ENCODE measurements around the gene PLAAT5.

Gene PLAAT5

DNA sequence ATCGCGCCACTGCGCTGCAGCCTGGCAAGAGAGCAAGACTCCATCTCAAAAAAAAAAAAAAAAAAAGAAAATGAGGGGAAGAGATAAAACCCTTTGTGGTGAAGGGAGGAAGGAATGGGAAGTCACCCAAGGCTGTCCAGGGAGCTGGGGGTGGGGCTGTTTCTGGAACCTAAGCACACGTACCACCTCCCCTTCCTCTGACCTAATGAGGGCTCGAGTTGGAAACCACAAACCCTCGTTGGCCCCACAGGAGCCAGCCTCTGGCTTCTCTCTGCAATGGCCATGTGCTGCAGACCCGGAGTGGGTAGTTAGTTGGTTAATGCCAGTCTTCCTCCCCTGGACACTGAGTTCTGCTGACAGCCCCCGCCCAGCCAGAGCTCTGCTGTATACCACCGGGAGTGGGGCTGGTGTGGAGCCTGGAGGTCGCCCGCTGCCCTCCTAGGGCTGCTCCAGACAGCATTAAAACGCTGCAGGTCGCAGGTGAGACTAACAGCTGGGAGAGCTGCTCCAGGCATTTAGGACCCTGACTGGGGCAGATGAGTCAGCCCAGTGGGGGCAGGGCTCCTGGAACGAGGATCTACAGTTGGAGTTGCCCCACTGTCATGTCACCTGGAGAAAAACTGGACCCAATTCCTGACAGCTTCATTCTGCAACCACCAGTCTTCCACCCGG lies 15.0 kb upstream of the PLAAT5 start, which contains the start of gene LGALS12:
Gene LGALS12, plus strand, starts transcription at position 228 of the 672 bp plus-strand sequence. Its CDS starts 375 bp downstream, at position 603.
- TF ChIP-seq EZH2phosphoT487 (IDR thresholded peaks at IDR 0.05; ENCODE audit: borderline replicate concordance, low read length): no peak
- TF ChIP-seq CTCF (IDR thresholded peaks at IDR 0.05; ENCODE audit: low read depth, low read length, poor library complexity, severe bottlenecking): no peak
- Histone ChIP-seq H3K4me2 (ENCODE audit: low read length) (no peak within 1 kb of the TSS), H3K4me3 (ENCODE audit: low read length) (no peak within 1 kb of the TSS)

DNA sequence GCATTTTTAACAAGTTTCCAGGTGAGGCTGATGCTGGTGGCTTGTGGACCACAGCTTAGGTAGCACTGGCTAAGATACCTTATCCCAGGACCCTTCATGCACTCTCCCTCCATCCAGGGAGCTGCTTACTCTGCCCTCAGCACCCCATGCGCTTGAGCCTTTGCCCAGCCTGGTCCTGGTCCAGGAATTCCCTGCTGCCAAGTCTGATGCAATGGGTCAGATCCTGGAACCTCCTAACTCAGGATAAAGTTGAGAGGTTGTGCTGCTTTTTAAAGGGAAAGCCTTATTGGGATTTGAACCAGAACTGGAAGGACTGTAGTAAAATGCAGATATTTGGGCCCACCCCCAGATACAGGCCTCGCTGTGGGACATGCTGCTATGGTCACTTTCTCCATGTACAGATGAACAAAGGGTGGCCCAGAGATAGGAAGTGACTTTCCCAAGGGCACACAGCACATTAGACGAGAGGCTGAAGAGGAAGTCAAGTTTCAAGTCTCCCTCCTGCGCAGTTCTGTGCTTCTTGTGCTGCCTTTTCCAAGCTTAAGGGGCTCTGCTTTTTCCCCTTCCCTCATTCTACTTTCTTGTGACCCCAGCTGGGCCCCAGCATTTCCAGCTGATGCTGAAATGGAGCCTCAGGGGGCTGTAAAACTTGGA lies 14.1 kb upstream of the PLAAT5 start:
- no peak for TF ChIP-seq CTCF (IDR thresholded peaks at IDR 0.05; ENCODE audit: low read depth, low read length, poor library complexity, severe bottlenecking)
- TF ChIP-seq EZH2phosphoT487 (IDR thresholded peaks at IDR 0.05; ENCODE audit: borderline replicate concordance, low read length): no peak
- H3F3A ChIP-seq (ENCODE audit: control insufficient read depth, insufficient read depth): no peaks in the 10 kb centered on the region
- H3K27ac ChIP-seq (ENCODE audit: low read depth, low read length): no peak overlapping the region
- H3K27me3 ChIP-seq (ENCODE audit: control insufficient read depth, low read length): 0 out of 2 replicates have a peak, but pooled peaks cover 3% of the 10 kb centered on the region
- no peak overlapping the region for H3K4me3 ChIP-seq (ENCODE audit: low read length)
- H3K79me2 ChIP-seq (ENCODE audit: control insufficient read depth, low read length): no peaks in the 10 kb centered on the region
- H4K20me1 ChIP-seq (ENCODE audit: control insufficient read depth, insufficient read depth, low read depth, low read length): no peaks in the 10 kb centered on the region
- no peaks in the 10 kb centered on the region for H3K36me3 ChIP-seq (ENCODE audit: control insufficient read depth, low read length)
- no peaks in the 10 kb centered on the region for H3K4me1 ChIP-seq (ENCODE audit: control insufficient read depth, low read length)
- no peak overlapping the region for H3K4me2 ChIP-seq (ENCODE audit: low read length)
- H3K9me3 ChIP-seq (ENCODE audit: control insufficient read depth, insufficient read depth, low read length): peaks cover 4% of the 10 kb centered on the region
- no peaks in the 10 kb centered on the region for H3K9me2 ChIP-seq (replicated peaks; ENCODE audit: control insufficient read depth, low read length)

More for the DNA sequence above, 15.0 kb upstream of the PLAAT5 start, which contains the start of gene LGALS12:
- Histone ChIP-seq H3K36me3 (ENCODE audit: control insufficient read depth, low read length) (no peaks in the 10 kb centered on the region), H3K79me2 (ENCODE audit: control insufficient read depth, low read length) (no peaks in the 10 kb centered on the region), H4K20me1 (ENCODE audit: control insufficient read depth, insufficient read depth, low read depth, low read length) (no peaks in the 10 kb centered on the region), H3K9me2 (replicated peaks; ENCODE audit: control insufficient read depth, low read length) (no peaks in the 10 kb centered on the region), H3K27ac (ENCODE audit: low read depth, low read length) (no peak within 1 kb of the TSS), H3K27me3 (ENCODE audit: control insufficient read depth, low read length) (0 out of 2 replicates have a peak, but pooled peaks cover 3% of the 10 kb centered on the region), H3K4me1 (ENCODE audit: control insufficient read depth, low read length) (no peaks in the 10 kb centered on the region), H3K9me3 (ENCODE audit: control insufficient read depth, insufficient read depth, low read length) (no peaks in the 10 kb centered on the region), H3F3A (ENCODE audit: control insufficient read depth, insufficient read depth) (no peaks in the 10 kb centered on the region)

GRCh38 chr11:63504054-63504453 lies 13.1 kb upstream of the PLAAT5 start:
- H3K4me1 ChIP-seq (ENCODE audit: control insufficient read depth, low read length): no peaks in the 10 kb centered on the region
- peaks cover 4% of the 10 kb centered on the region for H3K9me3 ChIP-seq (ENCODE audit: control insufficient read depth, insufficient read depth, low read length)
- H3K4me3 ChIP-seq (ENCODE audit: low read length): no peak overlapping the region
- no peaks in the 10 kb centered on the region for H3K79me2 ChIP-seq (ENCODE audit: control insufficient read depth, low read length)
- H3F3A ChIP-seq (ENCODE audit: control insufficient read depth, insufficient read depth): no peaks in the 10 kb centered on the region
- no peaks in the 10 kb centered on the region for H4K20me1 ChIP-seq (ENCODE audit: control insufficient read depth, insufficient read depth, low read depth, low read length)
- no peaks in the 10 kb centered on the region for H3K9me2 ChIP-seq (replicated peaks; ENCODE audit: control insufficient read depth, low read length)
- no peak overlapping the region for H3K27ac ChIP-seq (ENCODE audit: low read depth, low read length)
- H3K36me3 ChIP-seq (ENCODE audit: control insufficient read depth, low read length): no peaks in the 10 kb centered on the region
- TF ChIP-seq EZH2phosphoT487 (IDR thresholded peaks at IDR 0.05; ENCODE audit: borderline replicate concordance, low read length): no peak
- TF ChIP-seq CTCF (IDR thresholded peaks at IDR 0.05; ENCODE audit: low read depth, low read length, poor library complexity, severe bottlenecking): no peak
- H3K4me2 ChIP-seq (ENCODE audit: low read length): no peak overlapping the region
- H3K27me3 ChIP-seq (ENCODE audit: control insufficient read depth, low read length): 0 out of 2 replicates have a peak, but pooled peaks cover 3% of the 10 kb centered on the region

Data from DOHH2 (cell line).